ENCODE measurements around the gene IFIT1.
"Not testable (repeated sequence)": the region's sequence is repeated elsewhere in the genome, so short reads cannot be mapped to it uniquely, and the experiment has no call there.

Gene IFIT1

DNA sequence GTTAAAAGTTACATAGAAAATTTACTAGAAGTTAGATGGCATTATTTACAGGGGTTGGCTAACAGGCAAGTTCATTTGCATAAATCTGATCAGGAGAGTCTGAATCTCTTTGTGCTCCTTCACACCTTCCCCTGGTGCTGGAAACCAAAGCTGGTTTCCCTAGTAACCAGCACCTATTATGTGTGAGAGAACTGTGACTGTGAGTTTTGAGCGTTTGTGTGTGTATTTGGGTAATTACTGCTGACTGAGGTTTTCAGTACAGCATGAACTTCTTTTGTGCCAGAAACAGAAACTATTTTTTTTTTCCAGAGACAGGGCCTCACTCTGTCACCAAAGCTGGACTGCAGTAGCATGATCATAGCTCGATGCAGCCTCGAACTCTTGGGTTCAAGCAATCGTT lies 24.9 kb upstream of the IFIT1 start:
- no peak for DNase-seq

GRCh38 chr10:89368129-89368528 lies 24.3 kb upstream of the IFIT1 start:
- DNase-seq: no peak

GRCh38 chr10:89369156-89370105 lies 23.0 kb upstream of the IFIT1 start:
- DNase-seq: peak; percentile 49

DNA sequence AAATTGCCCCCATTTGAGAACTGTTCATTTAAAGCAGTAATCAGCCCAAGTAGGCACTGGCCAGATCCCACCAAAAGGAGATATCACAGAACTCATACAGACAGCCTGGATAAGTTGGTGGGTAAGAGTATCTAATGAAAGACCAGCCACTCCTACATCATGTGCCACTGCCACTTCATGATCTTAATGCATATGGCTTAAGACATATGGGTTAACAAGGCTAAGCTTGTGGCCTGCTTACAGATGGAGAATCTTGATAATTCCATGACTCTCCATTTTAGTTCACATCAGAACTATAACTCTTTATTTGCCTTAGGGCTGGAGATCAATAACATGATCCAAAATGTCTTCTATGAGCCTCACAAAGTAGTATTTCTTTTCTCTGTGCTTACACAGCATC lies 21.3 kb upstream of the IFIT1 start:
- no peak for DNase-seq

GRCh38 chr10:89371987-89372386 lies 20.4 kb upstream of the IFIT1 start:
- no peak for DNase-seq

GRCh38 chr10:89373916-89374711 lies 18.3 kb upstream of the IFIT1 start:
- DNase-seq: peak; percentile 84

- no peak for DNase-seq
Observed at GRCh38 chr10:89374713-89375141, 17.7 kb upstream of the IFIT1 start.

GRCh38 chr10:89377705-89378637 lies 14.5 kb upstream of the IFIT1 start, which contains the start of gene IFIT1B:
Gene IFIT1B (plus strand): TSS chr10:89378056. CDS start chr10:89378136, 80 bp downstream.
- DNase-seq: no peak

DNA sequence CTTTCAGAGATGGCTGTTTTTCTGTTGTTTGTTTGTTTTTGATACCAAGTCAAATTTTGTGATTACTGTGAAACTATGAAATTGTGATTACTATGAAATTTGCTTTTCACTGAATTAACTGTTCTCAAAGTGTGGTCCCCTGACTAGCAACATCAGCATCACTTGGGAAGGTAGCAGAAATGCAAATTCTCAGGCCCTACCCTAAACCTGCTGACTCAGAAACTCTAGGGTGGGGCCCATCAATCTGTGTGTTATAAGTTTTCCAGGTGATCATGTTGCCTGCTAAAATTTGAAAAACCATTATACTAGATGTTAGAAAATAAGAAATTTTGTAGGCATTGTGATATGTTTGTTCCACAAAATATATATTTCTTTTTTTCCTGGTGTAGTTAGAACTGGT lies 13.3 kb upstream of the IFIT1 start:
- no peak for DNase-seq

DNA sequence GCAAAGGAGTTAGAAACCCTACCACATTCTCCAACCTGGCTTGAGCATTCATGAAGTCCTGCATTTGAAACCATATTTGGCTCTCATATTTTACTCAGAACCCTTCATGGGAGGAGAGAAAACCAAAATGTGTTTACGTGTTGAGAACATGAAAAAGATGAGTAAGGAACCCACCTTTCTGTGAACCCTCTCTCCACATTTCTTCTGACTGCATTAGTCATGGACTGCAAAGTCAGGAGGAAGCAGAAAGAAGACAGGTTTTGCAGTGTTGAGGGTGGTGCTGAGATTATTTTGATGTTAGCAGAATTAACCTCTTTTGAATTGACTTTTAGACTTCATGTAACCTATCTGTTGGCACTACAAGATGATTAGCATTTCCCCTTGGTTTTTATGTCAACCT lies 9.7 kb upstream of the IFIT1 start:
- DNase-seq: no peak

DNA sequence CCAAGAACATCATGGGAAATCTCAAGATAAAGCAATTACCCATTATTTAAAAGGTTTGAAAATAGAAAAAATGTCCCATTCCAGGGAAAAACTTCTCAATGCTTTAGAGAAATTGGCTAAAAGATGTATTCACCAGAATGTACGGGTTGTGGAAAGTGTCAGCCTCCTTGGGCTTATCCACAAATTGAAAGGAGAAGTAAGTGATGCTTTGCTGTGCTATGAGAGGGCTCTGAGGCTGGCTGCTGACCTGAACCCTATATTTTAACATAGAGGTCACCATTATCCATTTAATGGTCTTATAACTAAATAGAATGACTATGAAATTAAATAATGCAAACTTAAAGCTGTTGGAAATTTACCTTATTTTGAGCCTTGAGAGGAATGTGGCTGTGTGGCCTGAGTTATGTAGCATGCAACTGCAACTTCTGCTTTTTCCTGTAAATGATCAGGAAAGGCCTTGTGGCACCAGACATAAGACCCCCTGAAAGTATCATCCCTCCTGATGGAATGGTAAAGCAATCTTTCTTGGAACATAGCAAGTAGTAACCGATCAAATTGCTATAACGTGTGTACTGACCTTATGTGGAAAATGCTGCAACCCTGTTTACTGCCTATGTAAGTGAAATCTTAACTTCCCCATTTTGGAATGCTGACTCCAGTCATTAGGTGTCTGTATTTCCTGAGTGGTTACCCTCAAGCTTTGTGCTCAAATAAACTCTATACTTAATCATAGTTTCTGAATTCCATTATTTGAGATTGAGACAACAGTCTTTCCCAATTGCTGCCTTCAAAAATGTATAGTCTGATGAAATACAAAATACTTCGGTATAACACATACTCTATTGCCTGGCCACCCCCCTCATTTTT lies 7.7 kb upstream of the IFIT1 start:
- no peak for DNase-seq

GRCh38 chr10:89388806-89389205 lies 3.6 kb upstream of the IFIT1 start:
- no peak for DNase-seq

- DNase-seq: peak; percentile 49
Observed at GRCh38 chr10:89389254-89389653, 3.2 kb upstream of the IFIT1 start.

DNA sequence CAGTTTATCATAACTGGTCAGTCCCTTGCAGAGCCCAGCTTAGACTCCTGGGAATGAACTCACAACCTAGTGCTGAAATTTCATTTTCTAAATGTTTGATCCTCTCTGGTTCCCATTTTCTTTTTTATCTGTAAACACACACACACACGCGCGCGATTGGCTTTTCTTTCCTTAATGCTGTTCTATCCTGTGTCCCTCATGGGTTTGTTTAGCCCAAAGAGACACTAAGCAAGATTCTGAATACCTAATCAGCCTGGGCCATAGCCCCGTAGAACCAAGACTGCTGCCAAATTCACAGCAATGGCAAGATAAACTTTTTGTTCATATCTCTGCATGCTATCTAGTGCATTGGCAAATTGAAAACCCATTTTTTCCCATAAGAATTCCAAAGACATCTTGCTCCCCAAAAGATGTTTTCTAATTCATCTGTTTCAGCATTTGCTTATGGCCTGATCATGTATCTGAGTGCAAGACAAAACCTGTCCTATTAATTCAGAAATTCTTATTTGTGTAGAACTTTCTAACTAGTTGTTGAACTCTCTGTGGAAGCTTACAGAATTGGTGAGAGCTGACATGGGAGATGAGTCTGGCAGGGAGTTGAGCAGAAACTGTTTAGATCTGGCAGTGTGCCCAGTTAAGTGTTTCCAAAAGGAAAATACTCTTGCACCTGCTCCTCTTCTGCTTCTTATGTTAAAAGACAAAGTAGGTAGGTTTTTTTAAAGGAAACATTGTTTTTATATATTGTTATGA lies 1.8 kb upstream of the IFIT1 start:
- DNase-seq: no peak

GRCh38 chr10:89391226-89391576 lies 1.2 kb upstream of the IFIT1 start:
- DNase-seq: not testable (repeated sequence)

- DNase-seq: peak; percentile 52
Observed at GRCh38 chr10:89392974-89393373, 551 bp downstream of the IFIT1 start.

- DNase-seq: no peak
Observed at GRCh38 chr10:89393898-89394297, 1.5 kb downstream of the IFIT1 start.

- no peak for DNase-seq
Observed at GRCh38 chr10:89395141-89395540, 2.7 kb downstream of the IFIT1 start.

GRCh38 chr10:89398003-89398749 lies 5.8 kb downstream of the IFIT1 start:
- DNase-seq: peak; percentile 76

DNA sequence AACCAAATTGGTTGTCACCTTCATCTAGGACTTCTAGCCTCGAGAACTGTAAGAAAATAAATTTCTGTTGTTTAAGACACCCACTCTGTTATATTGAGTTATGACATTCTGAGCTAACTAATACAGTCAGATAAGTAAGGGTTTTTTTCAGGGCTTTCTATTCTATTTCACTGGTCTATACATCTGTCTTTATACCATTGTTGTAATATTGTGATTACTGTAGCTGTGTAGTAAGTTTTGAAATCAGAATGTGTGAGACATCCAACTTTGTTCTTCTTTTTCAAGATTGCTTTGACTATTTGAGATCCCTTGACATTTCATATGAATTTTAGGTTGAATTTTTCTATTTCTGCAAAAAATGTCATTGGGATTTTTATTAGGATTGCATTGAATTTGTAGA lies 7.5 kb downstream of the IFIT1 start:
- DNase-seq: no peak

Measured in EL (cell line).